GM12878 (cell line): ENCODE results near the gene SMIM32.

ENCODE experiments used
- ATF2 ChIP-seq: IDR thresholded peaks from 2 replicates; pipeline ENCODE4 v1.6.1; 2012; ENCODE audit warnings: low read length, inconsistent platforms
- ATF3 ChIP-seq: IDR thresholded peaks from 2 replicates; pipeline ENCODE4 v1.6.1; 2011; ENCODE audit warnings: low read depth, mild to moderate bottlenecking, low read length, moderate library complexity, borderline replicate concordance; ENCODE audit errors: extremely low read depth
- CEBPB ChIP-seq, 2 experiments: fragments of 150-350 bp in 1 of 2; IDR thresholded peaks; 2 replicates each; pipeline ENCODE4 v1.6.1; 2012 to 2014; ENCODE audit warnings: low read depth in 2 of 2, low read length in 2 of 2, borderline replicate concordance in 1 of 2, inconsistent platforms in 1 of 2
- MXI1 ChIP-seq: fragments of 150-350 bp; IDR thresholded peaks from 2 replicates; pipeline ENCODE4 v1.6.1; 2011; ENCODE audit warnings: low read depth, mild to moderate bottlenecking, inconsistent platforms, low read length, improper control_type of control experiment
- NBN ChIP-seq: fragments of 450-650 bp; IDR thresholded peaks from 2 replicates; pipeline ENCODE4 v1.6.1; 2016
- POLR2AphosphoS5 ChIP-seq: IDR thresholded peaks from 2 replicates; pipeline ENCODE4 v1.6.1; 2011; ENCODE audit warnings: mild to moderate bottlenecking, low read length, inconsistent platforms
- RAD21 ChIP-seq: IDR thresholded peaks from 2 replicates; pipeline ENCODE4 v1.6.1; 2011; ENCODE audit warnings: mild to moderate bottlenecking, low read depth, low read length, moderate library complexity; ENCODE audit not compliant: insufficient read depth
- RBBP5 ChIP-seq: fragments of 200-600 bp; sonication (generic); conservative IDR thresholded peaks from 2 replicates; pipeline ENCODE4 v1.6.1; 2016
- SP1 ChIP-seq: IDR thresholded peaks from one replicate; pipeline ENCODE4 v1.6.1; 2011; ENCODE audit warnings: low read depth, low read length
- TARDBP ChIP-seq: IDR thresholded peaks from 2 replicates; pipeline ENCODE4 v1.6.1; 2016; ENCODE audit warnings: borderline replicate concordance

- TF ChIP-seq NBN (no peak), MXI1 (no peak), RBBP5 (no peak), CEBPB (IDR thresholded peaks at IDR 0.05; ENCODE audit: borderline replicate concordance in 1 of 2, low read depth in 2 of 2, low read length in 2 of 2) (no peak), POLR2AphosphoS5 (no peak), ATF2 (no peak), TARDBP (no peak), ATF3 (no peak), RAD21 (no peak), SP1 (no peak)
Measured at GRCh38 chr5:136193322-136193935, 467 bp upstream of the SMIM32 start.
